ENCODE data around the gene MCTP1. TPM values are rescaled to one million over a fixed set of nuclear protein-coding genes. Genes with fewer than 3 reads are reported as not detected.

The MCTP1 gene
- total RNA-seq, 1 experiment from 2014 or later: 0.44 TPM

DNA sequence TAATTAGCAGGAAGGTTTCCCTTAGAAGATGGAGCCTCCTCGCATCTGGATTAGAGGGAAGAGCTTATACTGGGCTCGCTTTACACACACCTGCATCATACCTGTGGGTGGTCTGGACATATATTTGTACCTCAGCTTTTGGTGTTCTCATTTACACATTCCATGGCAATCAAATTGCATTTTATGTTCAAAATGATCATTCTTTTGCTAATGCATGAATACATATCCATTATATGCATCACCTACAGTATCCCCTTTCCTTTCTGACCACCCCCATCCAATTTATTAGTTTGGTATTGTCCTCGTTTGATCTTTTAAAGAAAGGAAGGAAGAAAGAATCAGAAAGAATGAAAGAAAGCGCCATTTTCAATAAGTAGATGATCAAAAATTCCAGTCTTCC lies 415.0 kb downstream of the MCTP1 start:
- Histone ChIP-seq H3K9ac (ENCODE audit: low read length) (no peak overlapping the region), H3K4me1 (ENCODE audit: control insufficient read depth in 1 of 2, insufficient read depth in 2 of 2, low read length in 2 of 2) (no peaks in the 10 kb centered on the region), H4K20me1 (ENCODE audit: insufficient read depth) (no peaks in the 10 kb centered on the region), H3K9me3 (ENCODE audit: control insufficient read depth in 1 of 2, insufficient read depth in 1 of 2, low read depth in 1 of 2, low read length in 2 of 2) (no peaks in the 10 kb centered on the region), H2AFZ (ENCODE audit: low read depth, low read length, poor library complexity, severe bottlenecking) (no peak overlapping the region), H3K4me3 (replicated peaks in 1 of 2; ENCODE audit: low read depth in 1 of 2, low read length in 2 of 2) (no peak overlapping the region), H3K9me2 (ENCODE audit: insufficient read depth) (no peaks in the 10 kb centered on the region), H3K4me2 (ENCODE audit: low read length) (no peak overlapping the region), H3K79me2 (ENCODE audit: insufficient read depth, low read length) (no peaks in the 10 kb centered on the region), H3K27ac (ENCODE audit: low read depth, low read length) (no peak overlapping the region), H3K36me3 (ENCODE audit: control insufficient read depth in 1 of 2, insufficient read depth in 2 of 2, low read length in 2 of 2) (no peaks in the 10 kb centered on the region), H3K27me3 (ENCODE audit: insufficient read depth, low read length) (no peaks in the 10 kb centered on the region)
- ChIA-PET CTCF (interaction anchor here (1.6 kb wide), 1 partner anchor 20 kb away, joined by 4 read pairs; no protein-coding TSS in a partner anchor), RAD21 (ENCODE audit: low non-redundant PET in 1 of 2, low total read pairs in 2 of 2, uncharacterized antibody in 2 of 2, unreplicated experiment in 2 of 2) (no interaction called here), POLR2A (no interaction called here)
- no peak for TF ChIP-seq ELF1 (IDR thresholded peaks at IDR 0.05; ENCODE audit: borderline replicate concordance, low read depth)
- TF ChIP-seq FOSL1 (IDR thresholded peaks at IDR 0.05; ENCODE audit: low read depth): no peak
- TF ChIP-seq POLR2AphosphoS5 (IDR thresholded peaks at IDR 0.05; ENCODE audit: low read depth, low read length): no peak
- no peak for TF ChIP-seq CEBPB (IDR thresholded peaks at IDR 0.05; ENCODE audit: low read depth)
- no peak for TF ChIP-seq EZH2 (IDR thresholded peaks at IDR 0.05)
- TF ChIP-seq YY1 (IDR thresholded peaks at IDR 0.05; ENCODE audit: extremely low read depth, insufficient replicate concordance, low read depth, low read length): no peak
- TF ChIP-seq EZH2phosphoT487 (IDR thresholded peaks at IDR 0.05; ENCODE audit: borderline replicate concordance): no peak
- TF ChIP-seq SRF (IDR thresholded peaks at IDR 0.05; ENCODE audit: low read depth): no peak
- TF ChIP-seq ZNF274 (IDR thresholded peaks at IDR 0.05; ENCODE audit: low read depth, low read length): no peak
- TF ChIP-seq, protein P1, sequence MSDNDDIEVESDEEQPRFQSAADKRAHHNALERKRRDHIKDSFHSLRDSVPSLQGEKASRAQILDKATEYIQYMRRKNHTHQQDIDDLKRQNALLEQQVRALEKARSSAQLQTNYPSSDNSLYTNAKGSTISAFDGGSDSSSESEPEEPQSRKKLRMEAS (IDR thresholded peaks at IDR 0.05): no peak
- no peak for TF ChIP-seq CBX3 (IDR thresholded peaks at IDR 0.05; ENCODE audit: low read depth)
- TF ChIP-seq, protein P2, sequence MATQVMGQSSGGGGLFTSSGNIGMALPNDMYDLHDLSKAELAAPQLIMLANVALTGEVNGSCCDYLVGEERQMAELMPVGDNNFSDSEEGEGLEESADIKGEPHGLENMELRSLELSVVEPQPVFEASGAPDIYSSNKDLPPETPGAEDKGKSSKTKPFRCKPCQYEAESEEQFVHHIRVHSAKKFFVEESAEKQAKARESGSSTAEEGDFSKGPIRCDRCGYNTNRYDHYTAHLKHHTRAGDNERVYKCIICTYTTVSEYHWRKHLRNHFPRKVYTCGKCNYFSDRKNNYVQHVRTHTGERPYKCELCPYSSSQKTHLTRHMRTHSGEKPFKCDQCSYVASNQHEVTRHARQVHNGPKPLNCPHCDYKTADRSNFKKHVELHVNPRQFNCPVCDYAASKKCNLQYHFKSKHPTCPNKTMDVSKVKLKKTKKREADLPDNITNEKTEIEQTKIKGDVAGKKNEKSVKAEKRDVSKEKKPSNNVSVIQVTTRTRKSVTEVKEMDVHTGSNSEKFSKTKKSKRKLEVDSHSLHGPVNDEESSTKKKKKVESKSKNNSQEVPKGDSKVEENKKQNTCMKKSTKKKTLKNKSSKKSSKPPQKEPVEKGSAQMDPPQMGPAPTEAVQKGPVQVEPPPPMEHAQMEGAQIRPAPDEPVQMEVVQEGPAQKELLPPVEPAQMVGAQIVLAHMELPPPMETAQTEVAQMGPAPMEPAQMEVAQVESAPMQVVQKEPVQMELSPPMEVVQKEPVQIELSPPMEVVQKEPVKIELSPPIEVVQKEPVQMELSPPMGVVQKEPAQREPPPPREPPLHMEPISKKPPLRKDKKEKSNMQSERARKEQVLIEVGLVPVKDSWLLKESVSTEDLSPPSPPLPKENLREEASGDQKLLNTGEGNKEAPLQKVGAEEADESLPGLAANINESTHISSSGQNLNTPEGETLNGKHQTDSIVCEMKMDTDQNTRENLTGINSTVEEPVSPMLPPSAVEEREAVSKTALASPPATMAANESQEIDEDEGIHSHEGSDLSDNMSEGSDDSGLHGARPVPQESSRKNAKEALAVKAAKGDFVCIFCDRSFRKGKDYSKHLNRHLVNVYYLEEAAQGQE (IDR thresholded peaks at IDR 0.05; ENCODE audit: low read depth): no peak
- no peak for TF ChIP-seq EGR1 (IDR thresholded peaks at IDR 0.05; ENCODE audit: low read depth)
- TF ChIP-seq, protein P3, sequence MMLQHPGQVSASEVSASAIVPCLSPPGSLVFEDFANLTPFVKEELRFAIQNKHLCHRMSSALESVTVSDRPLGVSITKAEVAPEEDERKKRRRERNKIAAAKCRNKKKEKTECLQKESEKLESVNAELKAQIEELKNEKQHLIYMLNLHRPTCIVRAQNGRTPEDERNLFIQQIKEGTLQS (IDR thresholded peaks at IDR 0.05): no peak
- TF ChIP-seq JUND (IDR thresholded peaks at IDR 0.05): no peak
- TF ChIP-seq, protein P4, sequence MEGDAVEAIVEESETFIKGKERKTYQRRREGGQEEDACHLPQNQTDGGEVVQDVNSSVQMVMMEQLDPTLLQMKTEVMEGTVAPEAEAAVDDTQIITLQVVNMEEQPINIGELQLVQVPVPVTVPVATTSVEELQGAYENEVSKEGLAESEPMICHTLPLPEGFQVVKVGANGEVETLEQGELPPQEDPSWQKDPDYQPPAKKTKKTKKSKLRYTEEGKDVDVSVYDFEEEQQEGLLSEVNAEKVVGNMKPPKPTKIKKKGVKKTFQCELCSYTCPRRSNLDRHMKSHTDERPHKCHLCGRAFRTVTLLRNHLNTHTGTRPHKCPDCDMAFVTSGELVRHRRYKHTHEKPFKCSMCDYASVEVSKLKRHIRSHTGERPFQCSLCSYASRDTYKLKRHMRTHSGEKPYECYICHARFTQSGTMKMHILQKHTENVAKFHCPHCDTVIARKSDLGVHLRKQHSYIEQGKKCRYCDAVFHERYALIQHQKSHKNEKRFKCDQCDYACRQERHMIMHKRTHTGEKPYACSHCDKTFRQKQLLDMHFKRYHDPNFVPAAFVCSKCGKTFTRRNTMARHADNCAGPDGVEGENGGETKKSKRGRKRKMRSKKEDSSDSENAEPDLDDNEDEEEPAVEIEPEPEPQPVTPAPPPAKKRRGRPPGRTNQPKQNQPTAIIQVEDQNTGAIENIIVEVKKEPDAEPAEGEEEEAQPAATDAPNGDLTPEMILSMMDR (IDR thresholded peaks at IDR 0.05 in 2 of 3, conservative IDR thresholded peaks at IDR 0.05 in 1 of 3; ENCODE audit: borderline replicate concordance in 1 of 3, insufficient read depth in 1 of 3, low read depth in 2 of 3, low read length in 2 of 3): no peak
- no peak for TF ChIP-seq RAD21 (IDR thresholded peaks at IDR 0.05; ENCODE audit: low read depth)
- no peak for TF ChIP-seq TCF7L2 (IDR thresholded peaks at IDR 0.05; ENCODE audit: borderline replicate concordance, extremely low read depth, insufficient read depth, insufficient read length)
- TF ChIP-seq, protein P5, sequence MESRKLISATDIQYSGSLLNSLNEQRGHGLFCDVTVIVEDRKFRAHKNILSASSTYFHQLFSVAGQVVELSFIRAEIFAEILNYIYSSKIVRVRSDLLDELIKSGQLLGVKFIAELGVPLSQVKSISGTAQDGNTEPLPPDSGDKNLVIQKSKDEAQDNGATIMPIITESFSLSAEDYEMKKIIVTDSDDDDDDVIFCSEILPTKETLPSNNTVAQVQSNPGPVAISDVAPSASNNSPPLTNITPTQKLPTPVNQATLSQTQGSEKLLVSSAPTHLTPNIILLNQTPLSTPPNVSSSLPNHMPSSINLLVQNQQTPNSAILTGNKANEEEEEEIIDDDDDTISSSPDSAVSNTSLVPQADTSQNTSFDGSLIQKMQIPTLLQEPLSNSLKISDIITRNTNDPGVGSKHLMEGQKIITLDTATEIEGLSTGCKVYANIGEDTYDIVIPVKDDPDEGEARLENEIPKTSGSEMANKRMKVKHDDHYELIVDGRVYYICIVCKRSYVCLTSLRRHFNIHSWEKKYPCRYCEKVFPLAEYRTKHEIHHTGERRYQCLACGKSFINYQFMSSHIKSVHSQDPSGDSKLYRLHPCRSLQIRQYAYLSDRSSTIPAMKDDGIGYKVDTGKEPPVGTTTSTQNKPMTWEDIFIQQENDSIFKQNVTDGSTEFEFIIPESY (IDR thresholded peaks at IDR 0.05; ENCODE audit: extremely low read depth, insufficient replicate concordance, low read length): no peak
- BruUV-seq (replicated peaks): no TSS peak
- no peak for ATAC-seq
- DNase-seq (ENCODE audit: low read depth, low spot score): no peak
- intact Hi-C loops (cut with micrococcal nuclease): no loop called here

Measured in HCT116 (cell line).